Measurements from ENCODE around the gene PFKFB3.
A peak's percentile ranks its signal among the peaks of the same experiment; 100 is the strongest.
"Not testable (repeated sequence)": the region's sequence is repeated elsewhere in the genome, so short reads cannot be mapped to it uniquely, and the experiment has no call there.

The PFKFB3 gene

GRCh38 chr10:6282454-6282958 lies 79.8 kb downstream of the PFKFB3 start:
- peaks cover 5% of the 10 kb centered on the region for H3K27me3 Mint-ChIP-seq (ENCODE audit: low read depth, poor library complexity)
- H3K27ac Mint-ChIP-seq, result no peak overlapping the region
- peaks cover 2% of the 10 kb centered on the region for H3K36me3 Mint-ChIP-seq (ENCODE audit: low read depth)
- peaks cover 5% of the 10 kb centered on the region for H3K9me3 Mint-ChIP-seq
- TF ChIP-seq CTCF (IDR thresholded peaks at IDR 0.05), result no peak
- no peak overlapping the region for H3K4me3 Mint-ChIP-seq
- H3K4me1 Mint-ChIP-seq, result peaks cover 20% of the 10 kb centered on the region
- no peak for DNase-seq

GRCh38 chr10:6283655-6284054 lies 80.9 kb downstream of the PFKFB3 start:
- Mint-ChIP-seq H3K27me3 (ENCODE audit: low read depth, poor library complexity) (peaks cover 5% of the 10 kb centered on the region), H3K9me3 (peaks cover 3% of the 10 kb centered on the region), H3K27ac (no peak overlapping the region), H3K36me3 (ENCODE audit: low read depth) (no peaks in the 10 kb centered on the region), H3K4me3 (no peak overlapping the region), H3K4me1 (peaks cover 20% of the 10 kb centered on the region)
- TF ChIP-seq CTCF (IDR thresholded peaks at IDR 0.05), result no peak
- no peak for DNase-seq

- H3K4me1 Mint-ChIP-seq, result peaks cover 23% of the 10 kb centered on the region
- H3K36me3 Mint-ChIP-seq (ENCODE audit: low read depth), result peaks cover 23% of the 10 kb centered on the region
- H3K27ac Mint-ChIP-seq; H3K27me3 Mint-ChIP-seq (ENCODE audit: low read depth, poor library complexity); H3K4me3 Mint-ChIP-seq; DNase-seq: not testable (repeated sequence)
- peaks cover 28% of the 10 kb centered on the region for H3K9me3 Mint-ChIP-seq
Measured at GRCh38 chr10:6290621-6291020, 87.9 kb downstream of the PFKFB3 start.

GRCh38 chr10:6292741-6293151 lies 90.0 kb downstream of the PFKFB3 start:
- H3K27ac Mint-ChIP-seq, result peak overlapping the region; percentile 86
- peaks cover 28% of the 10 kb centered on the region for H3K9me3 Mint-ChIP-seq
- no peaks in the 10 kb centered on the region for H3K27me3 Mint-ChIP-seq (ENCODE audit: low read depth, poor library complexity)
- no peak overlapping the region for H3K4me3 Mint-ChIP-seq
- peaks cover 23% of the 10 kb centered on the region for H3K36me3 Mint-ChIP-seq (ENCODE audit: low read depth)
- no peak for DNase-seq
- no peak for TF ChIP-seq CTCF (IDR thresholded peaks at IDR 0.05)
- peaks cover 44% of the 10 kb centered on the region for H3K4me1 Mint-ChIP-seq

- not testable (repeated sequence) for H3K27me3 Mint-ChIP-seq (ENCODE audit: low read depth, poor library complexity); H3K4me3 Mint-ChIP-seq; DNase-seq
- peaks cover 28% of the 10 kb centered on the region for H3K9me3 Mint-ChIP-seq
- H3K36me3 Mint-ChIP-seq (ENCODE audit: low read depth), result peaks cover 23% of the 10 kb centered on the region
- H3K27ac Mint-ChIP-seq, result peak overlapping the region; percentile 95
- H3K4me1 Mint-ChIP-seq, result peaks cover 62% of the 10 kb centered on the region
Measured at GRCh38 chr10:6296425-6296824, 93.7 kb downstream of the PFKFB3 start.

- no peak for TF ChIP-seq CTCF (IDR thresholded peaks at IDR 0.05)
- Mint-ChIP-seq H3K4me1 (peaks cover 62% of the 10 kb centered on the region), H3K4me3 (peak overlapping the region; percentile 59), H3K27me3 (ENCODE audit: low read depth, poor library complexity) (no peaks in the 10 kb centered on the region), H3K36me3 (ENCODE audit: low read depth) (peaks cover 23% of the 10 kb centered on the region), H3K27ac (peak overlapping the region; percentile 95), H3K9me3 (peaks cover 28% of the 10 kb centered on the region)
- no peak for DNase-seq
Measured at GRCh38 chr10:6296828-6297251, 94.1 kb downstream of the PFKFB3 start.

- H3K4me1 Mint-ChIP-seq, result peaks cover 59% of the 10 kb centered on the region
- peaks cover 28% of the 10 kb centered on the region for H3K9me3 Mint-ChIP-seq
- TF ChIP-seq CTCF (IDR thresholded peaks at IDR 0.05), result no peak
- H3K27me3 Mint-ChIP-seq (ENCODE audit: low read depth, poor library complexity), result no peaks in the 10 kb centered on the region
- peaks cover 23% of the 10 kb centered on the region for H3K36me3 Mint-ChIP-seq (ENCODE audit: low read depth)
- peak overlapping the region; percentile 95 for H3K27ac Mint-ChIP-seq
- no peak for DNase-seq
- H3K4me3 Mint-ChIP-seq, result no peak overlapping the region
Measured at GRCh38 chr10:6297522-6297921, 94.8 kb downstream of the PFKFB3 start.
